Panc1 (cell line): ENCODE data around the gene NGB.

Experiments used
- POLR2AphosphoS5 ChIP-seq: IDR thresholded peaks from 2 replicates; pipeline ENCODE4 v1.6.1; 2012; ENCODE audit warnings: mild to moderate bottlenecking, low read depth, low read length, moderate library complexity
- TF ChIP-seq, protein P1 (sequence below): fragments of 450-650 bp; IDR thresholded peaks from 2 replicates; pipeline ENCODE4 v1.5.1; 2017; ENCODE audit warnings: mild to moderate bottlenecking

DNA sequence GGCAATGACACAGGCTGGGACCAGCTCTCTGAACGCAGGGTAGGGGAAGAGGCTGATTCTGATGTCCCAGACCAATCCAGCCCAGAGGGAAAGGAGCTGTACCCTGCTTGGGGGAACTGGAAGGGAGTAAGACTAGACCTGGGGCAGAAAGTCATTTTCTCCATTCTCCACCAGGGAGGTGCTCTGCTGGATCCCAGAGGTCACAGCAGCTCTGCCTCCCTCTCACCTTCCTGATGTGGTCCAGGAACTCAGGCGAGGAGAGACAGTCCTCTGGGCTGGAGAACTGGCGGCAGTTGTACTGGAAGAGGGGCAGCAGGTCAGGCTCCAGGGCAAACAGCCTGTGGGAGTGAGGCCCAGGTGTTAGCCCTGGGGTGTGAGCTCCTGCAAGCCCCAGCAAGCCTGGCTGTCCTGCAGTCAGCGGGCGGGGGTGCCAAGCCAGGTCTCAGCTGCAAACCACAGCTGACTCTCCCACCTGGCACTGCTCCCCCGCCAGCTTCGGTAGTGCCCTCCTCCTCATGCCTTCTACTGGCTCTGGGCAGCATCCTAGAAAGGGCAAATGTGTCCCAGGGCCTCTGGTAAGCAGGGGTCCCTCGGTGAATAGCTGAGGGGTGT is 1.9 kb downstream of the NGB start:
- no peak for TF ChIP-seq POLR2AphosphoS5
- TF ChIP-seq, protein P1, sequence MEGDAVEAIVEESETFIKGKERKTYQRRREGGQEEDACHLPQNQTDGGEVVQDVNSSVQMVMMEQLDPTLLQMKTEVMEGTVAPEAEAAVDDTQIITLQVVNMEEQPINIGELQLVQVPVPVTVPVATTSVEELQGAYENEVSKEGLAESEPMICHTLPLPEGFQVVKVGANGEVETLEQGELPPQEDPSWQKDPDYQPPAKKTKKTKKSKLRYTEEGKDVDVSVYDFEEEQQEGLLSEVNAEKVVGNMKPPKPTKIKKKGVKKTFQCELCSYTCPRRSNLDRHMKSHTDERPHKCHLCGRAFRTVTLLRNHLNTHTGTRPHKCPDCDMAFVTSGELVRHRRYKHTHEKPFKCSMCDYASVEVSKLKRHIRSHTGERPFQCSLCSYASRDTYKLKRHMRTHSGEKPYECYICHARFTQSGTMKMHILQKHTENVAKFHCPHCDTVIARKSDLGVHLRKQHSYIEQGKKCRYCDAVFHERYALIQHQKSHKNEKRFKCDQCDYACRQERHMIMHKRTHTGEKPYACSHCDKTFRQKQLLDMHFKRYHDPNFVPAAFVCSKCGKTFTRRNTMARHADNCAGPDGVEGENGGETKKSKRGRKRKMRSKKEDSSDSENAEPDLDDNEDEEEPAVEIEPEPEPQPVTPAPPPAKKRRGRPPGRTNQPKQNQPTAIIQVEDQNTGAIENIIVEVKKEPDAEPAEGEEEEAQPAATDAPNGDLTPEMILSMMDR = no peak
